IPS-NIHi7 (cell line): Measurements from ENCODE around the gene NPTN.
"Not testable (repeated sequence)": the region's sequence is repeated elsewhere in the genome, so short reads cannot be mapped to it uniquely, and the experiment has no call there.

Experiments
- DNase-seq: peaks from one replicate; pipeline ENCODE4 v3.0.0; 2012; ENCODE audit warnings: mixed read lengths; ENCODE audit errors: extremely low spot score

NPTN gene

GRCh38 chr15:73600413-73601335, 32.5 kb downstream of the NPTN start:
- DNase-seq = no peak

DNA sequence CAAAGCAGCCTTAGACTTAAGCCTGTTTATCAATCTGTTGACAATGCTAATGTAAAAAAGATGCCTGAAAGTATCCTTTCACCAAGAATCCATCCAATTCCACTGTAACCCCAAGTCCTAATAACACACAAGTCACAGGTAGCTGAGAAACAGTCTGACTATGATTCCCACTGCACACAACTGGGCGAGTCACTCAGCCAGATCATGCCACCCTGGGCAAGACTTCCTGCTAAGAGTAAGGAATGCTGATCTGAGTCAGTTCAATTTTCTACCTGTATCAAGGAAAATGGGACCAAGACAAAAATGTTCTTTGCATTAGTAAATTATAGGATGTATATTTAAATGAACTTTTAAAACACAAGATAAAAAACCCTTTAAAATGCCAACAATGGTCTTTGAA, 33.3 kb downstream of the NPTN start:
- no peak for DNase-seq

- DNase-seq = no peak
Measured at GRCh38 chr15:73598530-73599160, 34.5 kb downstream of the NPTN start.

GRCh38 chr15:73597036-73597638, 36.1 kb downstream of the NPTN start:
- no peak for DNase-seq

- DNase-seq = no peak
Measured at GRCh38 chr15:73596174-73596573, 37.0 kb downstream of the NPTN start.

DNA sequence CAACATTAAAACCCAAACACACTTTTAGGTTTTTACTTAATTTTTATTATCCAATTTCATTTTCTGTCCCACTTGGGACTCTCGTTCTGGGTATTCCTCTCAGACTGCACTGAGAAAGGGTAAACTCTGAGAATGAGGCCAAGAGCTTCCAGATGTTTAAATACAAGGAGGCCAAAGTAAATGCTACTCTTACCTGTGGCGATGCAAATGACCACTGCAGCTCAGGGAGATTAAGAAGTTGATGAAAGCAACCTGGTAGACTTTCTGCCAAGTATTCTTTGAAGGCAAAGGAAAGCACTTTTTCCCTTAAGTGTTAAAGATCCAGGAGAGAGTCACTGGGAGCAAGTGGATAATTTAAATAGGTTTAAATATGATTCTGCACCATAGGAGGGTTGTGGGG, 39.1 kb downstream of the NPTN start:
- DNase-seq = no peak

DNA sequence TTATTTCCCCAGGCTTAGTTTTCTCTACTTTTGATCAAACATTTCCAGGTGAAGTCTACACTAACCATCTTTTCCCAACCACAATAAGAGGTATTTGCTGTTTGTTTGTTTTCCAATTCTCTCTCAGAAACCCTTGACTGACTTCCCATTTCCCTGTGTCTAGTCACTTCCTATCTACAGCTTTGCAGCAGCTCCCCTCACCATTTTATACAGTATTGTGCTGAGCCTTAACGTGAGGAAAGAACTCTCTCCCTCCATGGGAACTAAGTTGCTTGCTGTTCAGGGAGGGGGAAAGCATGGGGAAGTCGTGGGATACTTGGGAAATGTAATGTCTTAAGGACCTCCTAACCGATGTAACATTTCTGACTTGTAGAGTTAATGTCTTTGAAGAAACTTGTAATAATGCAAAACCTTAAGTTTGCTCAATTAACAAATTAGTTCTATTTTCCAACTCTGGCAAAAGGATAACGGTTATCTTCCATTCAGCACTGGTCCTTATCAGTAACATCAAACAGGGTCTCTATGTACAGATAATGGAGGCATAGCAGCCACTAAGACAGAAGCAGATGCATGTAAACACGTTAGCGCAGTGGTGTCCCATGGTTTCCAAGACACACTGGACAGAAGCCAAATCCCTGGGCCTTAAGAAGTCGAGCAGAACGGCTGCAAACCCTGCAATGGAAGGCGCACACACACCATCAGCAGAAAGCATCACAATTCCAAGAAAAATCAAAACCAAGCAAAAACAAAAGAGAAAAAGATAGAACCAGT, 39.7 kb downstream of the NPTN start:
- no peak for DNase-seq

- DNase-seq = no peak
Measured at GRCh38 chr15:73590263-73590662, 42.9 kb downstream of the NPTN start.

- DNase-seq = no peak
Measured at GRCh38 chr15:73589766-73590165, 43.4 kb downstream of the NPTN start.

DNA sequence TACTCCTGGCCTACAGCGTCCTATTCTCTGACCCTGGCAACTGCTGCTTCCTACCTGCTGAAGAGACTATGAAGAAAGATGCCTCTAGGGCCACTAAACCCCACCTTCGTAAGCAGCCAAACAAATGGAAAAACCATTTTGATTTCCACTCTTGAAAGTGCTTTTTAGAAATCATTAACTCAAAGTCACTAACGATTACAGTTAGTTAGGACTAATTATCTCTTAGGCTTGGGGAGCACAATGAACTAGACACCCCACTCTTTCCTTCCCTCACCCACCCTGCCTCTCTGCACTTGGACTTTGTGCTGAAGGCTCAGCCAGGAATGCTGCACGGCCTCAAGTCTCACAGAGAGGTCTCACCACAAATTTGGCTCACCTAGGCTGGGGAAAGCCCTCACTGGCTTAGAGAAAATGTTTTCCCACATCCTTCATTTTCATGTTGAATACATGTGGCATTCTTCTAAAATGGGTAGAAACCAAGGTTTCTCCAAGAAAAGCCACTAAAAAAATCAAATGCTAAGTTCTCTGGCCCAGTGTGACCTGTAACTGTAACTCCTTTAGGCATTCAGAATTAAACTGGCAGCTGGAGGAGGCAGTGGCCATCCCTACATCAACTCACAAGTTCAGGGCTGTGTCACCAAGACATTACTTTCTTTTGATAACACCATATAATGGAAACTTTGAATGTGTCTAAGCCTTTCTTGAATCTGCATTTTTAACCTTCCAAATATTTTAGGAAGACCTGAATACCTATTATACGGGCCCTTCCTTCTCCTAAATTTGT, 47.1 kb downstream of the NPTN start:
- no peak for DNase-seq

- DNase-seq = no peak
Measured at GRCh38 chr15:73584699-73585420, 48.3 kb downstream of the NPTN start.

- DNase-seq = no peak
Measured at GRCh38 chr15:73583544-73583943, 49.6 kb downstream of the NPTN start.

GRCh38 chr15:73582851-73583379, 50.3 kb downstream of the NPTN start:
- DNase-seq = no peak

- no peak for DNase-seq
Measured at GRCh38 chr15:73578026-73578425, 55.2 kb downstream of the NPTN start.

- DNase-seq = not testable (repeated sequence)
Measured at GRCh38 chr15:73577593-73577992, 55.6 kb downstream of the NPTN start.

DNA sequence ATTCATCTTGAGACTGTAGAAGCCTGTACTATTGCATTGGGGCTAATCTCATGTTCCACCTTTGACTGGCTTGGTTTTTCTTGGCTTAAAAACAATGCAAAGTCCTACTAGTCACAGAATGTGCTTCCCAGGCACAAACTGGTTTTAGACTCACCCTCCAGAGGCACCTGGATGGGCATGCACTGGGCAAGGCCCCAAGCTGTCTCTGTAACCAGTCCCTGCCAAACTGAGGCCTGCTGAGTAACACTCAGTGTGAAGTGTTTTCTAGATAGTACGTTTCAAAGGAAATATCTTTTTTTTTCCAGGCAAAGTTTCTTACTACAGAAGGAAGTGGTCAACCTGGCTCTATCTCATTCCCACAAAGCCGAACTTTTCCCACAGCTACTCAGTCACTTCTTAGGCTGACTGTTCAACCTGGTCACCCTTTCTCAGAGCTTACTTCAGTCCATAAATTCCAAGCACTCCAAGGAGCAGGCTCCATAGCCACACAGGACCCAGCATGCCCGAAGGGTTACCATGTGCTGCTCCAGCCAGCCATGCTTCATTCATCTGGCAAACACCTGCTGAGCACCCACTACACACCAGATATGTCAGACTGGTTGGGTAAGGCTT, 57.4 kb downstream of the NPTN start:
- no peak for DNase-seq

GRCh38 chr15:73573572-73573971, 59.6 kb downstream of the NPTN start:
- DNase-seq = no peak

DNA sequence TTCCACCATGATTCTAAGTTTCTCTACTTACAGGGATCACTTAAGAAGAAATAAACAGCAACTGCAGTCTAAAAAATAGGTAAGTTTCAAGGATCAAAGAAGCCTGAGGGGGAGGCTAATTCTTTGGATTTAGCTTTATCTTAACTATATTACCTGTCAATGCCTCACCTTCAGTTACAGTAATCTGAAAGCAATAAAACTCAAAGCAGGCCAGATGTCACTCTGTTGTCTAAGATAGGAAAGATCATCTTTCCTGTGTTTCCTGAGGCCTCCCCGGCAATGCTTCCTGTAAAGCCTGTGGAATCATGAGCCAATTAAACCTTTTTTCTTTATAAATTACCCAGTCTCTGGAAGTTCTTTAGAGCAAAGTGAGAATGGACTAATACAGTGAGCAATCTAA, 60.2 kb downstream of the NPTN start:
- no peak for DNase-seq

DNA sequence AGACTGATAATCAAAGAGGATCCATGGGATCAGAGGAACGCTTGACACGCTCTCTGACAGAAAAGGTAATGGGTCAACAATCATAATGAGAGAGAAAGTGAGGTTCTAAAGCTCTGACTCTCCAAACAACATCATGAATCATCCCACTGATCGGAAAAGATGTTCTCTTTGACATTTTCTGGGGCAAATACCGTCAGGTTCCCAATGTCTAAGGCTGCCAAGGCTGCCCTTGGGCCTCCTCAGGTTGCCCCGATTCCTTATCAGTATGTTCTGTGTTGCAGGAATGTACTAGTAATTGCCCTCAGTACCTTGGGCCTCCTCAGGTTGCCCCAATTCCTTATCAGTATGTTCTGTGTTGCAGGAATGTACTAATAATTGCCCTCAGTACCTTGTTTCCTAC, 60.9 kb downstream of the NPTN start:
- DNase-seq = no peak

GRCh38 chr15:73571346-73571745, 61.8 kb downstream of the NPTN start:
- DNase-seq = no peak
